Motor neuron (in vitro differentiated cells): ENCODE measurements around the gene HAGHL. TPM values are rescaled to one million over a fixed set of nuclear protein-coding genes. Genes with fewer than 3 reads are reported as not detected.

ENCODE experiments used
- ATAC-seq, 8 experiments: fragments of 200-7000 bp; cut with Tn5 transposase; replicated peaks in 6 of 8; 2 replicates each; pipeline ENCODE4 v1.8.0; 2021; ENCODE audit warnings: mild to moderate bottlenecking in 8 of 8, moderate library complexity in 8 of 8
- H3K27ac ChIP-seq, 2 donors: fragments of 250-450 bp; sonication (Bioruptor Pico); 2 replicates each; pipeline ENCODE4 v1.9.0; 2021; ENCODE audit warnings: antibody characterized with exemption in 2 of 2, mild to moderate bottlenecking in 2 of 2, moderate library complexity in 1 of 2
- H3K4me1 ChIP-seq, 2 donors: fragments of 250-450 bp; sonication (Bioruptor Pico); replicated peaks in 1 of 2; 2 replicates each; pipeline ENCODE4 v1.6.1; 2021; ENCODE audit warnings: antibody characterized with exemption in 2 of 2, mild to moderate bottlenecking in 2 of 2, moderate library complexity in 1 of 2
- H3K4me3 ChIP-seq, 5 donors: fragments of 250-450 bp; sonication (Bioruptor Pico); 2 replicates each; pipeline ENCODE4 v1.9.0; 2021; ENCODE audit warnings: antibody characterized with exemption in 5 of 5, mild to moderate bottlenecking in 5 of 5, moderate library complexity in 4 of 5
- WGBS, 10 experiments: fragments of 450-650 bp; shearing (Covaris generic); methylation state at CpG; one replicate each; pipeline ENCODE4 v1.0.0; 2022; 5-methylcytosine and 5-hydroxymethylcytosine counted together
- in situ Hi-C, 9 experiments: fragments of 400-800 bp; cut with MboI; loops; one replicate each; pipeline ENCODE4 v1.15.0; 2021; ENCODE audit warnings: low sequenced_read_pairs in 9 of 9, low pct_unique_long_range_greater_than_20kb in 2 of 9; ENCODE audit not compliant: unreplicated experiment in 9 of 9
- total RNA-seq, 8 experiments: library from RNA; unstranded; fragments of 300-600 nt; gene quantifications; 2 replicates each; pipeline versions ENCODE4 v1.2.3 to v1.2.4, GENCODE V29; 2022

The HAGHL gene
- total RNA-seq, 8 experiments from 2014 or later = 6.6 to 36.6 (median 14.2) TPM

GRCh38 chr16:764848-765487 is 38.1 kb downstream of the HAGHL start:
- in situ Hi-C loops = no loop called here
- 100% methylated on average over 4 of the region's 38 CpGs; no CpG with 5 or more reads in 9 of the 10 experiments for WGBS, 10 experiments
- H3K27ac ChIP-seq = no peak overlapping the region
- no peak overlapping the region for H3K4me3 ChIP-seq
- no peak for ATAC-seq
- H3K4me1 ChIP-seq = peaks cover 11 to 23% of the 10 kb centered on the region in 2 donors

- H3K27ac ChIP-seq = no peak overlapping the region
- no peak overlapping the region for H3K4me3 ChIP-seq
- no peak for ATAC-seq
- no CpG with 5 or more reads among the region's 29 CpGs for WGBS, 10 experiments
- in situ Hi-C loops = no loop called here
- peaks cover 11 to 23% of the 10 kb centered on the region in 2 donors for H3K4me1 ChIP-seq
Observed at GRCh38 chr16:765488-765865, 38.6 kb downstream of the HAGHL start.

GRCh38 chr16:766008-766819 is 39.3 kb downstream of the HAGHL start:
- H3K4me3 ChIP-seq = no peak overlapping the region
- no peak for ATAC-seq
- 95 to 100% (median 96%) methylated on average over 2 to 8 of the region's 29 CpGs; no CpG with 5 or more reads in 6 of the 10 experiments for WGBS, 10 experiments
- peaks cover 11 to 23% of the 10 kb centered on the region in 2 donors for H3K4me1 ChIP-seq
- in situ Hi-C loops = no loop called here
- no peak overlapping the region for H3K27ac ChIP-seq

- no peak for ATAC-seq
- WGBS, 10 experiments = 95% methylated on average over 4 of the region's 48 CpGs; no CpG with 5 or more reads in 9 of the 10 experiments
- in situ Hi-C loops = no loop called here
- Histone ChIP-seq H3K27ac (no peak overlapping the region), H3K4me1 (peaks cover 11 to 19% of the 10 kb centered on the region in 2 donors), H3K4me3 (no peak overlapping the region)
Observed at GRCh38 chr16:766820-767640, 40.1 kb downstream of the HAGHL start.

- no CpG with 5 or more reads among the region's 38 CpGs for WGBS, 10 experiments
- no peak overlapping the region for H3K4me3 ChIP-seq
- in situ Hi-C loops = no loop called here
- H3K4me1 ChIP-seq = peaks cover 11 to 16% of the 10 kb centered on the region in 2 donors
- H3K27ac ChIP-seq = no peak overlapping the region
- ATAC-seq = no peak
Observed at GRCh38 chr16:767743-768235, 40.9 kb downstream of the HAGHL start.

- Histone ChIP-seq H3K27ac (no peak overlapping the region), H3K4me1 (peaks cover 11 to 16% of the 10 kb centered on the region in 2 donors), H3K4me3 (no peak overlapping the region)
- ATAC-seq = peak in 5 of 8 experiments; percentile 22 to 59 (median 39)
- 100% methylated on average over 1 of the region's 21 CpGs; no CpG with 5 or more reads in 9 of the 10 experiments for WGBS, 10 experiments
- in situ Hi-C loops = no loop called here
Observed at GRCh38 chr16:768428-768827, 41.5 kb downstream of the HAGHL start.

- peaks cover 11 to 16% of the 10 kb centered on the region in 2 donors for H3K4me1 ChIP-seq
- no peak overlapping the region for H3K4me3 ChIP-seq
- peak overlapping the region in 1 of 2 donors; percentile 56 for H3K27ac ChIP-seq
- ATAC-seq = peak in 5 of 8 experiments; percentile 41 to 80 (median 68)
- in situ Hi-C loops = no loop called here
- WGBS, 10 experiments = 40 to 80% methylated on average over 1 of the region's 20 CpGs; no CpG with 5 or more reads in 8 of the 10 experiments
Observed at GRCh38 chr16:769184-769784, 42.4 kb downstream of the HAGHL start.

GRCh38 chr16:769934-770333 is 43.0 kb downstream of the HAGHL start:
- Histone ChIP-seq H3K4me3 (no peak overlapping the region), H3K4me1 (peaks cover 9 to 16% of the 10 kb centered on the region in 2 donors), H3K27ac (no peak overlapping the region)
- in situ Hi-C loops = no loop called here
- ATAC-seq = peak in 1 of 8 experiments; percentile 9
- no CpG with 5 or more reads among the region's 19 CpGs for WGBS, 10 experiments

- in situ Hi-C loops = no loop called here
- ATAC-seq = no peak
- Histone ChIP-seq H3K4me1 (peaks cover 6 to 16% of the 10 kb centered on the region in 2 donors), H3K27ac (no peak overlapping the region), H3K4me3 (no peak overlapping the region)
- WGBS, 10 experiments = no CpG with 5 or more reads among the region's 13 CpGs
Observed at GRCh38 chr16:770411-770810, 43.5 kb downstream of the HAGHL start.

GRCh38 chr16:772959-773358 is 46.1 kb downstream of the HAGHL start:
- no peak overlapping the region for H3K4me3 ChIP-seq
- peaks cover 6 to 16% of the 10 kb centered on the region in 2 donors for H3K4me1 ChIP-seq
- WGBS, 10 experiments = no CpG with 5 or more reads among the region's 18 CpGs
- ATAC-seq = no peak
- H3K27ac ChIP-seq = no peak overlapping the region
- in situ Hi-C loops = no loop called here

- Histone ChIP-seq H3K4me1 (peaks cover 0 to 5% of the 10 kb centered on the region in 2 donors), H3K4me3 (no peak overlapping the region), H3K27ac (no peak overlapping the region)
- WGBS, 10 experiments = 90 to 94% (median 92%) methylated on average over 3 to 6 of the region's 46 CpGs; no CpG with 5 or more reads in 7 of the 10 experiments
- in situ Hi-C loops = no loop called here
- ATAC-seq = peak in 2 of 8 experiments; percentile 4 to 10
Observed at GRCh38 chr16:774086-775001, 47.4 kb downstream of the HAGHL start.
